HAP-1 (cell line): ENCODE measurements around the gene DEXI.
A peak's percentile ranks its signal among the peaks of the same experiment; 100 is the strongest.

Experiments
- DNase-seq, 2 experiments: peaks; one replicate each; pipeline ENCODE4 v3.0.0-alpha.2; 2016 to 2020; ENCODE audit warnings: low spot score in 2 of 2
- H3K27me3 ChIP-seq: fragments of 250-450 bp; sonication (Bioruptor Pico); 2 replicates; pipeline ENCODE4 v1.5.1; 2020; ENCODE audit warnings: low read depth, mild to moderate bottlenecking, moderate library complexity
- H3K36me3 ChIP-seq: fragments of 250-450 bp; sonication (Bioruptor Pico); replicated peaks from 2 replicates; pipeline ENCODE4 v1.5.1; 2020; ENCODE audit warnings: mild to moderate bottlenecking
- H3K4me1 ChIP-seq: fragments of 250-450 bp; sonication (Bioruptor Pico); 2 replicates; pipeline ENCODE4 v1.5.1; 2020; ENCODE audit warnings: mild to moderate bottlenecking
- H3K4me3 ChIP-seq: fragments of 250-450 bp; sonication (Bioruptor Pico); 2 replicates; pipeline ENCODE4 v1.5.1; 2020; ENCODE audit warnings: mild to moderate bottlenecking, moderate library complexity
- H3K9me3 ChIP-seq: fragments of 250-450 bp; sonication (Bioruptor Pico); 2 replicates; pipeline ENCODE4 v1.5.1; 2020; ENCODE audit warnings: mild to moderate bottlenecking, moderate library complexity
- in situ Hi-C: fragments of 300-500 bp; cut with MboI; formaldehyde crosslinking; loops from 3 replicates; pipeline ENCODE4 v1.14.3; 2020; ENCODE audit warnings: low sequenced_read_pairs, inconsistent platforms, mixed read lengths

Gene DEXI

DNA sequence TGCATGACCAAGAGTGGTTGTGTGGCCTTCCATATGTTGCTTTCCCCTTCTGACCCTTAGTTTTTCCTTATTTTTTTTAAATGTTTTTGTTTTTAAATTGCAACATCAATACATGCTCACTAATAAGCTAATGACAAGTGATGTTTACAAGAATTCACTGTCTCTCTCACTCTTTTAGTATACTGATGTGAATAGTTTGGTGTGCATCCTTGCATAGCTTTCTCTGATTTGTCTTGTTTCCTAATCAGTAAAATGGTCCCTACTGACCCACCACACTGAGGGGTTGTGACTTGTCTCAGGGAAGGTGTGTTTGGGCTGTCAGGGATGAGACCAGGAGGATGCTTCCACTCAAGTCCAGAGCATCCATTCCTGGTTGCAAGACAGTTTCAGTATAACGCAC lies 39.3 kb downstream of the DEXI start:
- Histone ChIP-seq H3K4me1 (no peaks in the 10 kb centered on the region), H3K27me3 (no peaks in the 10 kb centered on the region), H3K9me3 (no peaks in the 10 kb centered on the region), H3K36me3 (no peaks in the 10 kb centered on the region), H3K4me3 (no peak overlapping the region)
- DNase-seq: no peak
- in situ Hi-C loops: no loop called here

DNA sequence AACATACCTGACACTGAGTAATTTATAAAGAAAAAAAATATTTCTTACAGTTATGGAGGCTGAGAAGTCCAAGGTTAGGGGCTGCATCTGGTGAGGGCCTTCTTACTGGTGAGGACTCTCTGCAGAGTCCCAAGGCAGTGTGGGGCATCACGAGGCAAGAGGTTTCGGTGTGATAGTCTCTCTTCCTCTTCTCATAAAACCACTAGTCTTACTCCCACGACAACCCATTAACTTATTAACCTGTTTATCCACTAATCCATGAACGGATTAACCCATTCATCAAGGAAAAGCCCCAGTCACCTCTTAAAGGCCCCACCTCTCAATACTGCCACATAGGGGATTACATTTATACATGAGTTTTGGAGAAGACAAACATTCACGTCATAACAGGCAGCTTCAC lies 45.1 kb downstream of the DEXI start:
- no peak overlapping the region for H3K4me3 ChIP-seq
- no peaks in the 10 kb centered on the region for H3K27me3 ChIP-seq
- no peaks in the 10 kb centered on the region for H3K9me3 ChIP-seq
- no peak for DNase-seq
- H3K4me1 ChIP-seq: no peaks in the 10 kb centered on the region
- in situ Hi-C loops: no loop called here
- H3K36me3 ChIP-seq: no peaks in the 10 kb centered on the region

DNA sequence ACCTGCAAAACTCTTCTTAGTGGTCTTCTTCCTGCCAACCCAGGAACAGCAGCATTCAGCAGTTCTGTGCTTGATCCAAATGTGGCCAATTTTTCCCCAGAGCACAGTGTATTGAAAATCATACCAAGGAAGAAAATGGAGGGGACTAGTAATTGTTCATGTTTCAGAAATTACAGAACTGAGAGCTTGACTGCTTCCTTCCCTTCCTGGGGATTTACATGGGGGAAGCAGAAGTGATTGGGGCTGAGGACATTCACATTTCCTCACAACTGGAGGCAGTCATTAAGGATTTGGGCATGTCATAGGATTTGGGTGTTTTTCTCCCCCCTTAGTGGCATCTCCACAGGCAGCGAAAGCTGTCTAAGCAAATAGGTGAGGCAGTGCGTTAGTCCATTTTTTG lies 45.5 kb downstream of the DEXI start:
- Histone ChIP-seq H3K27me3 (no peaks in the 10 kb centered on the region), H3K4me3 (no peak overlapping the region), H3K4me1 (no peaks in the 10 kb centered on the region), H3K9me3 (no peaks in the 10 kb centered on the region), H3K36me3 (no peaks in the 10 kb centered on the region)
- in situ Hi-C loops: no loop called here
- no peak for DNase-seq

DNA sequence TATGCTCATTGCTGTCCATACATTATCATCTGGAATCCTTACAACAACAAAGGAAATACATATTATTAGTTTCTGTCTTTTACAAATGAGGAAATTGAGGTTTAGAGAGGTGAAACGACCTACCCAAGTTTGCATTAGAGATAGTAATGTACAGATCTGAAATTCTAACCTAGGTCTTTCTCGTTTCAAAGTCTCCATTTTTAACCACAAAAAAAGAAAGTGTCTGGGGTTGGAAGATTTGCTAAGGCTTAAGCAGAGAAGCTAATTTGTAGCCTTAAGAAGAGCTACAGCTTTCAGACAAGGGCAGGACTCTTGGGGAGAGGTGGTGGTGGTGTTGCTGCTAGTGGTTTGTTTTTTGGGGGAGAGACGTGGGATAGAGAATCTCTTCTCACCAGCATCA lies 46.1 kb downstream of the DEXI start:
- no peak for DNase-seq
- Histone ChIP-seq H3K27me3 (no peaks in the 10 kb centered on the region), H3K4me3 (no peak overlapping the region), H3K36me3 (no peaks in the 10 kb centered on the region), H3K9me3 (no peaks in the 10 kb centered on the region), H3K4me1 (no peaks in the 10 kb centered on the region)
- in situ Hi-C loops: no loop called here

DNA sequence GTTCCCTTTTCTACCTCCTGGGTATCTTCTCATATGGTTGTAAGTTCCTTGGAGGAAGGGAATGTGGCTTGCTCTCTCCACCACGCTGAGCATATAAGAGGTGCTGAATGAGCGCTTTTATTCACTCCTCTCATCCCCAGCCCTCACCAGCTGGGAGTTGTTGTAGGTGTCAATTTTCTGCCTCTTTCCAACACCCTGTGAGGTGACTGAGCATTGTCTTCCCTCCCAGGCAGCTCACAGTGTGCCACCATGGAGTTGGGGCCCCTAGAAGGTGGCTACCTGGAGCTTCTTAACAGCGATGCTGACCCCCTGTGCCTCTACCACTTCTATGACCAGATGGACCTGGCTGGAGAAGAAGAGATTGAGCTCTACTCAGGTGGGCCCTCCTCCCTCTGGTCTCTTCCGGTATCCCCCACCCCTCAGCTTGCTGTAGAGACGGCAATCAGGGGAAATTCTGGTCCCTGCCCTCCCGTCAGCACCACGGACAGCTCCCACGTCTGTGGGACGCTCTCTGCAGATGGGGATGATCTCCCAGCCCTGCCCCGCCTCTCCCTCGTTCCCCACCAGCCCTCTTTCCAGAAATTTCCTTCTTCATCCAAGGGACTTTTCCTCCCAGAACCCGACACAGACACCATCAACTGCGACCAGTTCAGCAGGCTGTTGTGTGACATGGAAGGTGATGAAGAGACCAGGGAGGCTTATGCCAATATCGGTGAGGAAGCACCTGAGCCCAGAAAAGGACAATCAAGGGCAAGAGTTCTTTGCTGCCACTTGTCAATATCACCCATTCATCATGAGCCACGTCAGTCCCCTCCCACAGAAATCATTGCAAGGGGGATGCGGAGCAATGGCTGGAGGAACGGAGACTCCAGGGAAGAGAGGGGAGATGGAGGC lies 47.0 kb downstream of the DEXI start:
- H3K27me3 ChIP-seq: no peaks in the 10 kb centered on the region
- H3K36me3 ChIP-seq: no peaks in the 10 kb centered on the region
- no peak overlapping the region for H3K4me3 ChIP-seq
- no peaks in the 10 kb centered on the region for H3K4me1 ChIP-seq
- no peaks in the 10 kb centered on the region for H3K9me3 ChIP-seq
- in situ Hi-C loops: no loop called here
- peak; percentile 5 to 73 for DNase-seq

DNA sequence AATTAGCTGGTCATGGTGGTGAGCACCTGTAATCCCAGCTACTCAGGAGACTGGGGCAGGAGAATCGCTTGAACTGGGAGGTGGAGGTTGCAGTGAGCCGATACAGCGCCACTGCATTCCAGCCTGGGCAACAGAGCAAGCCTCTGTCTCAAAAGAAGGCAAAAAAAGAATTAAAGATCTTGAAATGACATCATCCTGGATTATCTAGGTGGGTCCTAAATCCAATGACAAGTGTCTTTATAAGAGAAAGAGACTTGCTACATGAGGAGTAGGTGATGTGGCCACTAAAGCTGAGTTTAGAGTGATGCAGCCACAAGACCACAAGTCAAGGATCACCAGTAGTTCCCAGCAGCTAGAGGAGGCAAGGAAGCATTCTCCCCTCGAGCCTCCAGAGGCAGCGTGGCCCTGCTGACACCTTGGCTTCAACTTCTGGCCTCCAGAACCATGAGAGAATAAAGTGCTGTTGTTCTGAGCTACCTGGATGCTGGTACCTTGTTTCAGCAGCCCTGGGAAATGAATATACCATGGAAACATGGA lies 49.4 kb downstream of the DEXI start:
- Histone ChIP-seq H3K9me3 (no peaks in the 10 kb centered on the region), H3K36me3 (no peaks in the 10 kb centered on the region), H3K4me3 (no peak overlapping the region), H3K27me3 (peaks cover 4% of the 10 kb centered on the region; the same call in 1 of the 2 replicates), H3K4me1 (no peaks in the 10 kb centered on the region)
- DNase-seq: no peak
- in situ Hi-C loops: no loop called here

DNA sequence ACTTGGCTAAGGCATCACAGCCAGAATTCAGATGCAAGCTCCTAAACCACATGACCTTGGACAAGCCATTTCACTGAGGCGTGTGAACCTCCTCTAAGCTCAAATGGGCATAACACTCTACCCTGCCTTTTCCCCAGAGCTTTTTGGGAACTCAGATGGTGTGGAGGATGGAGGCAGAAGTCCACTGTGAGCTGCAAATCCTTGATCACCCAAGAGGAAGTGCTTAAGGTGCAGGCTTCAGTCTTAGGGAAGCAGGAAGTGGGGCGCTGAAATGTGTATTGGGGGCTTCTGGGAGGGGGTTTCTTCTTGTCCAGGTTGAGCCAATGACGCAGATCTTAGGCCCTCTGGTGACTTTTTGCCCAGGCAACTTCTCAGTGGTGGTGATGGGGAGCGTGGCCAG lies 52.4 kb downstream of the DEXI start:
- no peak for DNase-seq
- in situ Hi-C loops: no loop called here
- H3K27me3 ChIP-seq: peaks cover 7% of the 10 kb centered on the region; the same call in 1 of the 2 replicates
- H3K36me3 ChIP-seq: no peaks in the 10 kb centered on the region
- H3K4me1 ChIP-seq: no peaks in the 10 kb centered on the region
- H3K9me3 ChIP-seq: no peaks in the 10 kb centered on the region
- H3K4me3 ChIP-seq: no peak overlapping the region

DNA sequence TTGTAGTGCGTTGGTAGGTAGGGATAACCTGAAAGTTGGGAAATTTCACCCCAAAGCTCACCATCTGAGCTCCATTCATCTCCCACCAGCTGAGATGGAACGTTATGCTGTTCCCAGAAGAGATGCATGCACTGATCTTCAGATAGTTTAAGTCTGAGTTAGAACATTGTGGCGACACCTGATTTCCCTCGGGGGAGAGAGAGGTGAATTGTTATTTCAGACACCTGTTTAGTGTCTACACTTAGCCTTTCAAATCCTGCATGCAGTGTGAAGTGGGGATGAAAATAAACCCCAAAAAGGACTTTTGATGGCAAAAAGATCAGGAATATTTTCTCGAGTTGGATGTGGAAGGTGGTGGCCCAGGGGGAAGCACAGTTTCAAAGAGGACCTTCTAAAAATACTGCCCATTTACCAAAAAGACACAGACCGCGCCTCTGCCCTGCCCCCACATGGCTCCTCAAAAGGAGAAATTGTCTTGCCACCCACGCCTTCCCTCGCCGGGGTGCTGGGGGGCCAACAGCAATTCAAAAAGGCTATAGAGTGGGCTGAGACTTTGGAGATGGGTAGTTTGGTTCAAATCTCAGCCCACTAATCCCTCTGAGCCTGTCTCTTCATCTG lies 53.8 kb downstream of the DEXI start:
- H3K9me3 ChIP-seq: no peaks in the 10 kb centered on the region
- in situ Hi-C loops: no loop called here
- no peak for DNase-seq
- H3K36me3 ChIP-seq: no peaks in the 10 kb centered on the region
- no peaks in the 10 kb centered on the region for H3K4me1 ChIP-seq
- no peak overlapping the region for H3K4me3 ChIP-seq
- peaks cover 7% of the 10 kb centered on the region; the same call in 1 of the 2 replicates for H3K27me3 ChIP-seq

DNA sequence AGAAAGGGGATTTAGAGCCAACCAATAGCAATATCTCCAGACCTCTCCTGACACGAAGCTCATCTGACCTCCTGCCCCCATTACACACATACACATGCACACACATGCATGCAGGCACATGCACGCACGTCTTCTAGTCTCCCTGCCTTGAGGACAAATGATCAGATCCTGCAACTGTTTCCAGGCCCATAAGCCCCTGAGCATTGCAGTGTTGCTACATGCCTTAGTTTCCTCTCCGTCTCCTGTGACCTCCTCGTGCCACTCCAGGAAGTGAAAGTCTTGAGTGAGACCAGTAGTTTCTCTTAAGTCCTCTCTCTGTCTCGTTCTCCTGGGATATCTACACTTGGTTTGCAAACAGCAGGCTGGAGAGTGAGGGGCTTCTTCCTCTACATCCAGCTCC lies 57.0 kb downstream of the DEXI start:
- Histone ChIP-seq H3K9me3 (no peaks in the 10 kb centered on the region), H3K4me3 (no peak overlapping the region), H3K27me3 (peaks cover 9% of the 10 kb centered on the region), H3K4me1 (no peaks in the 10 kb centered on the region), H3K36me3 (no peaks in the 10 kb centered on the region)
- in situ Hi-C loops: no loop called here
- no peak for DNase-seq

DNA sequence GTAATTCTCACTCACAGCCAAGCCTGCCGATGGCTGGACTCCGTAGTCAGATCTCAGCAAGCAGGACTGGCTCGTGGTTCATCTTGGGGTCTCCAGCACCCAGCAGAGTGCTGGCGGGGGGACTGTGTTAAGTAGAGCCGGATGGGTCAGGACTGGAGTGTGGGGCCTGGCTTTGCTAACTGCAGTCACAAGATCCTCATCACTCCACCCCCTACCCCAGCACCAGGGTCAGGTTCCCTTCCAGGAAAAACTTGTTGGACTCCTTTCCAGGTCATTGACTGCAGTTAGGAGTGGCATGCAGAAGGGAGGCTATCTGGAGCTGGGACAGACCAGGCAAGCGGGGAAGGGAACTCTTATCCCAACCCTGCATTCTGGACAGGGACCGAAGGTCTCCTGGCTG lies 59.3 kb downstream of the DEXI start:
- Histone ChIP-seq H3K4me3 (no peak overlapping the region), H3K36me3 (no peaks in the 10 kb centered on the region), H3K27me3 (peaks cover 29% of the 10 kb centered on the region), H3K4me1 (no peaks in the 10 kb centered on the region), H3K9me3 (no peaks in the 10 kb centered on the region)
- DNase-seq: no peak
- in situ Hi-C loops: no loop called here

DNA sequence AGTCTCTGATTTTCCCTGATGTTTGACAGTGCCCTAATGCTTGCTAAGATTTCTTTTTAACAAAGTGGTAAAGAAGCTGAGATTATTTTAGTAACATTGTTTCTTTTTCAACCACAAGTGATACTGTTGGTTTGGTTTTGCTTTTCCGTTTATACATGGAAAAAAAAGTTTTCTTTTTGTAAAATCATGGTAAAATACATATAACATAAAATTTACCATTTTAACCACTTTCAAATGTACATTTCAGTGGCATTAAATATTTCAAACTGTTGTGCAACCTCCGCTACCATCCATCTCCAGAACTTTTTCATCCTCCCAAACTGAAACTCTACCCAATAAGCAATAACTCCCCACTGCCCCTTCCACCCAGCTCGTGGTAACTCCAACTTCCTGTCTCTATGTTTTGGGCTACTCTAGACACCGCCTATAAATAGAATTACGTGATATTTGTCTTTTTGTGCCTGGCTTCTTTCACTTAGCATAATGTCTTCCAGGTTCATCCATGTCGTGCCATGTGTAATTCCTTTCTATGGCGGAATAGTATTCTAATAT lies 60.7 kb downstream of the DEXI start:
- H3K4me1 ChIP-seq: no peaks in the 10 kb centered on the region
- no peaks in the 10 kb centered on the region for H3K36me3 ChIP-seq
- DNase-seq: no peak
- in situ Hi-C loops: no loop called here
- H3K27me3 ChIP-seq: peaks cover 37% of the 10 kb centered on the region
- no peaks in the 10 kb centered on the region for H3K9me3 ChIP-seq
- H3K4me3 ChIP-seq: no peak overlapping the region

DNA sequence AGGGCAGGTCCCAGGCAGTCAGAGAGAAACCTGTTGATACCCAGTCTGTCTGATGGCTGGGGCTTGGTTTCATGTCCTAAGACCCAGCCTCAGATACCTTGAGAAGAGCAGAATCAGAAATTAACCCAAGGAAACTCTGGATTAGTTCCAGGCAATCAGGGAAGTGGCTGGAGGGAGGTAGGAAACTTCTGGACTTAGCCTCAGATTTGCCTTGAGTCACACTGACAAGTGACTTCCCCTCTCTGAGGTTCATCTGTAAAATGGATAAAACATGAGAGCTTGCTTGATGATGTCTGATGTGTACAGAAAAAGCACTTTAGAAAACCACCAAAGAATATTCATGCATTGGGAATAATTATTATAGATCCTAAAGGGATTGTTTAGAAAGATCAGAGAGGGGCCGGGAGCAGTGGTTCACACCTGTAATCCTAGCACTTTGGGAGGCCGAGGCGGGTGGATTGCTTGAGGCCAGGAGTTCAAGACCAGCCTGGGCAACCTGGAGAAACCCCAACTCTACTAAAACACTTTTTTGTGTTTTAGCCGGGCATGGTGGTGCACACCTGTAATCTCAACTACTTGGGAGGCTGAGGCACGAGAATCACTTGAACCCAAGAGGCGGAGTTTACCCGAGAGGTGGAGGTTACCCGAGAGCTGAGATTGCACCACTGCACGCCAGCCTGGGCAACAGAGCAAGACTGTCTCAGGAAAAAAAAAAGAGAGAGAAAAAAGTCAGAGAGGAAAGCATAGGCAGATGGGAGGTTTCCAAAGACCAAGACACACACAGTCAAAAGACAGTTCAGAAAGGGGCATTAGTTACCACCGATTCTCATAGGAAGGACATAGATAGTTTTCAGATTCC lies 61.4 kb downstream of the DEXI start:
- Histone ChIP-seq H3K4me1 (no peaks in the 10 kb centered on the region), H3K36me3 (no peaks in the 10 kb centered on the region), H3K27me3 (peaks cover 41% of the 10 kb centered on the region), H3K9me3 (no peaks in the 10 kb centered on the region), H3K4me3 (no peak overlapping the region)
- no peak for DNase-seq
- in situ Hi-C loops: no loop called here

DNA sequence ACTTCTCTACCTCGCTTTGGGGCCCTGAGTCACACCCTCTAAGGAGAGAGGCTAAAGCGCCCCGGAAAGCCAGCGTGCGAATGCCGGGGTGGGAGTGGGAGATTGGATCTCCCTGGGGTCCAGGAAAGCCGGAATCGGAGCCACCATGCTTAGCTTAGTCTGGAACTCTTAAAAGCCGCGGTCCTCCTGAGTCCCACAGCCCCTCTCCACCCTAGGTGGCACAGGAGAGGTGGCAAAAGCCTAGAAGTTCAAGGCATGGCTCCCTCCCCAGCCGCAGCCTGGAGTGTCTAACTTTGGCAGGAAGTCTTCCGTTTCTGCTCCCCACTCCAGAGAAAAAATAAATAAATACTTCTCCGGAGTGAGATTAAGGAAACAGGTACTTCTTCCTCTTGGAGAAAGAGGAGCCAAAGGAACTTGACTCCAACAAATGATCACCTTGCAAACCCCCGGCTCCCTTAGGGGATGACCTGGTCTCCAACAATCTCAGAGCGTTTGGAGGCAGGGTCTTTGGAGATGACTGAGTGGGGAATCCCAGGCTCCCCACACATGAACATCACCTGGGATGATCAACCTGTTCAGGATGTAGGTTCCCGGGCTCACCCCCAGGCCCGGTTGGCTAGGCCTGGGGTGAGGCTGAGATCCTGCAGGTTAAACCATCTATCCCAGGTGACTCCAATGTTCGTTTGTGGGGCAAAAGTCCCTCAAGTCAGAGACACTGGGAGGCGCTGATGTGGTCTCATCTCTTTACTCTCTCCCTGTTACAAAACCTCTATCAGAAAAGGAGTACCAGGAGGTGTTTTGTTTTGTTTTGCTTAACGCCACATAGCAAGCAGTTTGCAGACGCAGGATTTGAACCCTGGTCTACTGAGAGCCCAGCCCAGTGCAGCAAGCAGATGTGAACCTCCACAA lies 62.3 kb downstream of the DEXI start:
- no peaks in the 10 kb centered on the region for H3K9me3 ChIP-seq
- DNase-seq: no peak
- no peaks in the 10 kb centered on the region for H3K4me1 ChIP-seq
- H3K27me3 ChIP-seq: peaks cover 41% of the 10 kb centered on the region
- no peak overlapping the region for H3K4me3 ChIP-seq
- in situ Hi-C loops: no loop called here
- no peaks in the 10 kb centered on the region for H3K36me3 ChIP-seq
